Embryonic facial prominence (tissue), 1 donor: Measurements from ENCODE around the gene ZBED4.
"Not testable (repeated sequence)": the region's sequence is repeated elsewhere in the genome, so short reads cannot be mapped to it uniquely, and the experiment has no call there.

Experiments used
- DNase-seq: peaks from one replicate; pipeline ENCODE4 v3.0.0-alpha.2; 2016; ENCODE audit errors: extremely low spot score

ZBED4 gene, protein sequence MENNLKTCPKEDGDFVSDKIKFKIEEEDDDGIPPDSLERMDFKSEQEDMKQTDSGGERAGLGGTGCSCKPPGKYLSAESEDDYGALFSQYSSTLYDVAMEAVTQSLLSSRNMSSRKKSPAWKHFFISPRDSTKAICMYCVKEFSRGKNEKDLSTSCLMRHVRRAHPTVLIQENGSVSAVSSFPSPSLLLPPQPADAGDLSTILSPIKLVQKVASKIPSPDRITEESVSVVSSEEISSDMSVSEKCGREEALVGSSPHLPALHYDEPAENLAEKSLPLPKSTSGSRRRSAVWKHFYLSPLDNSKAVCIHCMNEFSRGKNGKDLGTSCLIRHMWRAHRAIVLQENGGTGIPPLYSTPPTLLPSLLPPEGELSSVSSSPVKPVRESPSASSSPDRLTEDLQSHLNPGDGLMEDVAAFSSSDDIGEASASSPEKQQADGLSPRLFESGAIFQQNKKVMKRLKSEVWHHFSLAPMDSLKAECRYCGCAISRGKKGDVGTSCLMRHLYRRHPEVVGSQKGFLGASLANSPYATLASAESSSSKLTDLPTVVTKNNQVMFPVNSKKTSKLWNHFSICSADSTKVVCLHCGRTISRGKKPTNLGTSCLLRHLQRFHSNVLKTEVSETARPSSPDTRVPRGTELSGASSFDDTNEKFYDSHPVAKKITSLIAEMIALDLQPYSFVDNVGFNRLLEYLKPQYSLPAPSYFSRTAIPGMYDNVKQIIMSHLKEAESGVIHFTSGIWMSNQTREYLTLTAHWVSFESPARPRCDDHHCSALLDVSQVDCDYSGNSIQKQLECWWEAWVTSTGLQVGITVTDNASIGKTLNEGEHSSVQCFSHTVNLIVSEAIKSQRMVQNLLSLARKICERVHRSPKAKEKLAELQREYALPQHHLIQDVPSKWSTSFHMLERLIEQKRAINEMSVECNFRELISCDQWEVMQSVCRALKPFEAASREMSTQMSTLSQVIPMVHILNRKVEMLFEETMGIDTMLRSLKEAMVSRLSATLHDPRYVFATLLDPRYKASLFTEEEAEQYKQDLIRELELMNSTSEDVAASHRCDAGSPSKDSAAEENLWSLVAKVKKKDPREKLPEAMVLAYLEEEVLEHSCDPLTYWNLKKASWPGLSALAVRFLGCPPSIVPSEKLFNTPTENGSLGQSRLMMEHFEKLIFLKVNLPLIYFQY

DNA sequence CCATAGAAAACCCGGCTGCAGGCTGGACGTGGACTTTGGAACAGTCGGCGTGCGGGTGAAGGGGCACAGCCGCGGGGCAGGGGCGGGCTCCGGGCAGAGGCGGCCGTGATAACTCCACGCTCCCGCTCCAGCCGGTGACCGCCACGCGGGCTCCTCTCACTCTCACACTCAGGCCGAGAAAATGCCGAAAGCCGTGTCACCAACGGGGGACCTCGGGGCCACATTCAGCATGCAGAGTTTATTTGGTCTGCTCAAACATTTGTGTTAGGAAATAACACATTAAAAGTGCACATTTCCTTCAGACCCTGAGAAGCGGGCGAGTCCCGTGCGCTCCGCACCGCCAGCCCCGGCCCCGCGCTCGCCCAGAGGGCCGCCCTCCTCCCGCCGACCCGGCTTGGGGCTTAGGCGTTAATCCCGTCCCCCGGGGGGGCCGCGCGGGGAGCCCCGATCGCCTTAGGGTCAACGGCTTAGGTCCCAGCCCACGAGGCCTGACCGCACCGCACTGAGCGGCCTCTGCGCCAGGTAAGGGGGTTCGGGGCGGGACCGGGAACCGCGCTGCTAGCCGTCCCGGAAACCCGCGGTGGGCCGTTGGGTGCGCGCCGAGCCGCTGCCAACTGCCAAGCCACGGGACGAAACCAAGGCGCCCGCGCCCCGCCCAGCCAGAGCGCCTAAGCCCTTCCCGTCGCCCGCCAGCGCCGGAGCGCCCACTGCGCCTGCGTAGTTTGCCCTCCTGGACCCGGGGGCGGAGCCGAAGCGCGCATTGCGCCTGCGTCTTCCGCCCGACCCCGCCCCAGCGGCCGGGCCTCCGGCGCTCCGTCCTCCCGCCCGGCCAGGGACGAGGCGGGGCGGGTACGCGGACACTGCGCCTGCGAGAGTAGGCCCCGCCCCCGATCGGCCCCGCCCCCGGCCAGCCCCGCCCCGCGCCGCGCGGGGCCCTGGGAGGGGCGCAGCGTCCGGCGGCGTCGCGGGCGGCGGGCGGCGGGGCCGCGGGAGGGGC, at the start of gene ZBED4:
TSS of gene ZBED4 (plus strand) at position 947 of the 997 bp plus-strand sequence. CDS start 29,819 bp downstream, outside the sequence.
- DNase-seq = peak; percentile 86

DNA sequence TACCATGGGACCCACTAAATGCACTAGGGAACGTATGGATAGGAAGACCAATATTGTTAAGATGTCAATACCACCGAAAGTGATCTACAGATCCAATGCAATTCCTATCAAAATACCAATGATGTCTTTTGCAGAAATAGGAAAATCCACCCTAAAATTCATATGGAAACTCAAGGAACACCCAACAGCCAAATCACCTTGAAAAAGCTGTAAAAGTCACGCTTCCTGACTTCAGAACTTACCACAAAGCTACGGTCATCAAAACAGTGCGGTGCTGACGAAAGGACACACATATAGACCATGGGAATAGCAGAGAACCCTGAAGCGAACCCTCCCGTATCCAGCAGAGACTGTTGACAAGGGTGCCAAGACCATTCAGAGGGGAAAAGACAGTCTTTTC, 46.5 kb upstream of the ZBED4 start:
- DNase-seq = no peak

DNA sequence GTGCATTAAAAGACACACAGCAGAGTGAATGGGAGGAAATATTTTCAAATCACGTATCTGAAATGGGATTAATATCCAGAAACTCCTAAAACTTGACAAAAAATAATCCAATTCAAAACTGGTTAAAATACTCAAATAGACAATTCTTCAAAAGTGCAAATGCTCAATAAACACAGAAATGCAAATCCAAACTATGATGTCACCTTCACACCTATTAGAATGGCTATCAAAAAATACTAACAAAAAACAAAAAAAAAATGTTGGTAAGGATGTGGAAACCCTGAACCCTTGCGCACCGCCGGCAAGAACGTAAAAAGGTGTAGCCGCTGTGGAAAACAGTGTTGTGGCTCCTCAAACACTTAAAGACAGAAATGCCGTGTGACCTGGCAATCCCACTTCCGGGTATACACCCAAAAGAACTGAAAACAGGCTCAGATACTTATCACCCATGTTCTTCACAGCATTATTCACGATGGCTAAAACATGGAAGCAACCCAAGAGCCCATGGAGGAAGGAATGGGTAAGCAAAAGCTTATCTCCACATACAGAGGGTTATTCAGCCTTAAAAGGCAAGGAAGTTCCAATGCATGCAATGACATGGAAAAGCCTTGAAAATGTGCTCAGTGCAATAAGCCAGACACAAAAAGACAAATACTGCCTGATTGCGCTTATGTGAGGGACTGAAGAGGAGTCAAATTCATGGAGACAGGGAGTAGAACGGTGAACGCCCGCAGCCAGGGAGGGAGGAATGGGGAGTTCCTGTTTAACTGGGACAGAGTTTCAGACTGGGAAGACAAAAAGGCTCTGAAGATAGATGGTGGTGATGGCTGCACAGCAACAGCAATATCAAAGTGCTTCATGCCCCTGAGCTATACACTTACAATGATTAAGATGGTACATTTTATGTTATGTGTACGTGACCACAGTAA, 45.6 kb upstream of the ZBED4 start:
- no peak for DNase-seq

DNA sequence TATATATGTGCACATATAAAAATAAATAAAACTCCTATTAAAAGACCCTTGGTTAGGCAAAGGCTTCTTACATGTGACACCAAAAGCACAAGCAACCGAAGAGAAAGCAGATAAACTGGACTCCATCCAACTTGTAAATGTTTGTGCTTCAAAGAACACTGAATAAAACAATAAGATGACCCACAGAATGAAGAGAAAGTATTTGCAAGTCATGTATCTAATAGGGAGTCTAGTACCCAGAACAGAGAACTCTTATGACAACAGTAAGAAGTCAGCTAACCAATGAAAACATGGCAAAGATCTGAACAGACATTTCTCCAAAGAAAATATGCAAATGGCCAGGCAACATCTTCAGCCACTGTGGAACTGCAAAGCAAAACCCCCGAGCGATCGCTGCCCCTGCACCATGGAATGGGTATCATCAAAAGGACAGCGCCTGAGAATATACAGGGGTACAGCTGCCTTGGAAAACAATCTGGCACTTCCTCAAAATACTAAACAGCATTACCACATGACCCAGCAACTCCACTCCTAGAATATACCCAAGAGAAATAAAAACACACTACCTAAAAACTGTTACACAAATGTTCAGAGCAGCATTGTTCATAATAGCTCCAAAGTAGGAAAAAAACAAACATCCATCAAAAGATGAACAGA, 43.2 kb upstream of the ZBED4 start:
- DNase-seq = no peak

DNA sequence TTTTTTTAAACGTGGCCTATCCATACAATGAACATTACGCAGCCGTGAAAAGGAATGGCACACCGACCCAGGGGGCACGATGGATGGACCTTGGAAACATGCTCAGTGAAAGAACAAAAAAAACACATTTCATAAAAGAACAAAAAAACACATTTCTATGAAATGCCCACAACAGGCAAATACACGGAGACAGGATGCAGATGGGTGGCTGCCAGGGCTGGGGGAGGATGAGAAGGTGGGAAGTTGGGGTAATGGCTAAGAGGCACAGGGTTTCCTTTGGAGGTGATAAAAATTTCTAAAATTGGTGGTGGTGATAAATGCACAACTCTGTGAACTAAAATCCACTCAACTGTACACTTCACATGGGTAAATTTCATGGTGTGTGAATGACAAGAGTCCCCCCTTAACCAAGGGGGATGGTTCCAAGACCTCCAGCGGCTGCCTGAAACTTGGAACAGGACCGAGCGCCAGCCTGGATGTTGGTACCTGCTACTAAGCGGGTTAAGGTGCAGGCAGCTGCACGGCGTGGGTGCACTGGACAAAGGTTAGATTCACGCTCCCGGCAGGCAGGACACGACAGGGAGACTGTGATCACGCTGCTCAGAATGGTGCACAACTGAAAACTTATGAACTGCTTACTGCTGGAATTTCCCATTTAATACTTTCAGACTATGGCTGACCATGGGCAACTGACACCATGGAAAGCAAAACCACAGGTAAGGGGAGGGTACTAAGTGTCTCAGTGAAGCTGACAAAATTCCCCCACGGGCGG, 42.4 kb upstream of the ZBED4 start:
- DNase-seq = no peak

DNA sequence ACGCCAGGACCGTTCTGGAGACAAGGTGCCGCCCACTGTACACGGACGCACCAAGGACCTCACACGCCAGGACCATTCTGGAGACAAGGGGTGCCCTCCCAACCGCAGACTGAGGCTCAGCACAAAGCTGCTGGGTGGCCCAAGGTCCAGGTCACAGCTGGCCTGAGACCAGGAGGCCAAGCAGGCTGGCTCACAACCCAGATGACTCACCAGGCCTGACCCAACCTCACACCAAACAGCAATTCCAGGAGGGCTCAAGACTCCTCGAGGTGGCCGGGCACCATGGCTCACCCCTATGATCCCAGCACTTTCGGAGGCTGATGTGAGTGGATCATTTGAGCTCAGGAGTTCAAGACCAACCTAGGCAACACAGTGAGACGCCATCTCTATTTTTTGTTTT, 40.8 kb upstream of the ZBED4 start:
- DNase-seq = no peak

DNA sequence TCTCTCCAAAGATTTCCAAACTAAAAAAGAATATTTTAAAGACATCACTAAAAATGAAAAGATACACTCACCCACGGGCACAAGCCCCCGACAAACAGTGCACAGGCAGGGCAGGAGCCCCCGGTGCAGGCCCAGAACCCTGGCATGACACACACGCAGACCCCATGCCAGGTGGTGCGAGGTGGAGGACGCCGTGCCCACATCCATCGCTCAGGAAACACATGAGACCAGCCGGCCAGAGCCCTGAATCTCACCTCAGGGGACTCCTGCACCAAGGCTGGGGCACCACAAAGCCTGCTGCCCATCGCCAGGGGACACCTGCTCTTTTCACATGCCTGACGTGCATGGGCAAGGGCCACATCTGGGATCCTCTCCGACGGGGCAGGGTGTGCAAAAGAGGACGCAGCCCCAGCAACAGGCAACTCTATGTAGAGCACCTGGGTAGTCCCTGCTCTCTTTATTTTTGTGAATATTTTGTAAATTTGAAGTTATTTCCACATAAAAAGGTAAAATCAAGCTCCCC, 39.4 kb upstream of the ZBED4 start:
- no peak for DNase-seq

DNA sequence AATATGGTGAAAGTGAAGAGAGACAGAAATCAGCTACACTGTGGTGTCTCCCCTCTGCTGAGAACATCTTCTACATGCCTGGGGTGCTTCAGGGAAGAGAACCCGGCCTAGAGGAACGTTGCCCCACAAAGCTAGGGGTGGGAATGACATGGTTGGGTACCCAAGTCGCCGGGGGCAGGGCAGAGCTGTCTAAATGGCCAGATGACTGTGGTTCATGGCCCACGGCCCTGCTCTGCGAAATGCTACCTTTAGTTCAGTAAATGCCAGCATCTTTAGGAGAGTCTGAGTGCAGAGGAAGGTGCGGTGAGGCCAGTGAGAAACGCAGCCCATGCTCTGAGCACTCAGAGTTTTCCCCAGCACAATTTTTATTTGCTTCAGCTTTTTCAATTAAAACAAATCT, 38.8 kb upstream of the ZBED4 start:
- no peak for DNase-seq

DNA sequence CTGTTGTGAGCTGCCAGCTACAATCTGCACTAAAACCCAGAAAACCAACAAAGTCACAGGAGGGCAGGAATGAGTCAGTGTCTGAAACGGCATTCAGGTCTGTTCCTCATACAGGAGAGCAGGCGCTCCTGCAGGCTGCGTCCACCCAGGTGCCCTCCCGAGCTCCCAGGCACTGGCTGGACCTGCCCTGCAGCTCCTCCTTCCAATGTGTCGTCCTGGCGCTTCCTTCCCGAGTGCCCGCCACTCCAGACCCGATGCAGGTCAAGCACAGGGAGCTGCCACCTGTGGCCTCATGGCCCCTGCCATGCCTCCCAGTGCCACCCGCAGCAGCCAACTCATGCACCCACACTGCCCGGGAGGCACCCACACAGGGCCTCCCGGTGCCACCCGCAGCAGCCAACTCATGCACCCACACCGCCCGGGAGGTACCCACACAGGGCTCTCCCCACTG, 38.0 kb upstream of the ZBED4 start:
- DNase-seq = no peak

DNA sequence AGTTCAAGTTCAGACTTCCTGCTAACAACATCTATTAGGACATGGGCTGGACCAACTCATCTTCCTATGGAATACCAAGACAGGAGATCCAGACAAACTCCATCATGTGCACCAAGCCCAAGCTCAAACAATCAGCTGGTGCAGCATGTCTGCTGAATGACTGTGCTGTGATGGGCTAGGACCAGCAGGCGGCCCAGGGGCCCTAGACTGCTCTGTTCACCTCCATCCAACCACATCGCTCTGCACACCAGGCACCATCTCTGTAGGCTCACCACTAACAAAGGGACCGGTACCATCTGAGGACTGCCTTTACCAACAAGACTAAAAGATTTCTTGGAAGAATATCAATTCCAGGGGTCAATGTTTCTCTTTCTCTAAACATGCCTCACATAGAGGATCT, 36.3 kb upstream of the ZBED4 start:
- DNase-seq = no peak

DNA sequence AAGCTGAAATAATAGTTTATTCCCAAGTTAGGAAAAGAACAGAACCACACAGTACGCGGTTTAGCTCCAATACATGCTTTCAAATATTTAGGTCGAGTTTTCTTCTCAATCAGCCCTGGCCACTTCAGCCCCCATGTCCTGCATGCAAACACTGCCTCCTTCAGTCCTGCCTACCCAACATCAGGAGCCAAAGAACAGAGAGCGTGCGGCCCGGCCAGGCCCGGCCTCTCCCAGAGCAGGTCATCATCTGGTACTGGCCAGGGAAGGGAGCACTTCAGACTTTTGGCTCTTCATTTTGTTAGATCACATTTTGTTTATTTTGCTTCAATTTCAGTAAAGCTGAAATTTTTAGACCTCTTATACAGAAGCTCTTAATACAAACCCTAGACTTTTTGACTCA, 32.7 kb upstream of the ZBED4 start:
- DNase-seq = no peak

DNA sequence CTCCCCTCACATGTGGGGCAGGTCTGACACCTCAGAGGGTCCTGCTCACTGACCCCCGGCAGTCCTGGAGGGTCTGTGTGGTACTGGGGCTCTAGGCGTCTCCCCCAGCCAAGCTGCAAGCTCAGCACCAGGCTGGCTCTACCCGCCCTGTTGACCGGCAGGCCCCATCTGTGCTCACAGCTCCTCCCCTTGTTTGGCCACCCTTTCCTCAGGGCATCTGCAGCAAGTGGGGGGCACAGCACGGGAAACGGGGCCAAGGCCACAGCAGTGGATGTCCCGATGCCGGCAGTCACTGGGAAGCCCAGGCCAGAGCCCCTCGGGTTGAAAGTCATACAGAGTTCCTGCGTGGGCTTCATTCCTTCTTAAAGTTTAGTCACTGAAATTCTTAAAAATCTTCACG, 31.9 kb upstream of the ZBED4 start:
- DNase-seq = not testable (repeated sequence)

DNA sequence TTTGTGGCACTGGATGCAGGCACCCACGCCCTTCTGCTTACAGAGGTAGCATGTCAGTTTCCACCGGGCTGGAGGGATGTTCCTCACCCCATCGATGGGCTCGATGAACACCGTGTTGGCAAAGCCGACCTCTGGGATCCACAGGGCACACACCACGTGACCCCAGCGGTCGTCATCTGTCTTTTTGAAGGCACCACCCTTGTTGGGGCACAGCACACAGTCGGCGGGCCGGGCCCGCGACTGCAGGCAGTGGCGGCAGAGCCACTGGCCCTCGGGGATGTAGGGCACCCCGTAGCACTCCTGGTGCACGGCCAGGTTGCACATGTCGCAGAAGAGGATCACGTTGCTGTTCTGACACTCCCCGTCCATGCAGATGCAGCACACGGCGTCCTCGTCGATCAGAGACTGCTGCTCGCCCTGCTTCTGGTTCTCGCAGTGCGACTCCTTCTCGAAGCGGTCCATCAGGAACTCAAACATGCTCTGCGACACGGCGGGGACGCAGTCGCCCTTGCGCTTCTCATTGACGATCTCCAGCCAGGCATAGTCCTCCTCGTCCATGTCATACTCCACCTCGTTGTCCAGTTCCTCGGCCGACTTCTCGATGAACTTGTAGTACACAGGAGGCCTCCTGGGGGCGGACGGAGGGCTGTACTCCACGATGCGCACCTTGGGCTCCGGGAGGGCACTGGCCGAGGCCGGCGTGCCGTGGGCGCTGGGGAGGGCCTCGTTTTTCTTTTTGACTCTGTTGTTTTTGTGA, 30.2 kb upstream of the ZBED4 start:
- DNase-seq = no peak

DNA sequence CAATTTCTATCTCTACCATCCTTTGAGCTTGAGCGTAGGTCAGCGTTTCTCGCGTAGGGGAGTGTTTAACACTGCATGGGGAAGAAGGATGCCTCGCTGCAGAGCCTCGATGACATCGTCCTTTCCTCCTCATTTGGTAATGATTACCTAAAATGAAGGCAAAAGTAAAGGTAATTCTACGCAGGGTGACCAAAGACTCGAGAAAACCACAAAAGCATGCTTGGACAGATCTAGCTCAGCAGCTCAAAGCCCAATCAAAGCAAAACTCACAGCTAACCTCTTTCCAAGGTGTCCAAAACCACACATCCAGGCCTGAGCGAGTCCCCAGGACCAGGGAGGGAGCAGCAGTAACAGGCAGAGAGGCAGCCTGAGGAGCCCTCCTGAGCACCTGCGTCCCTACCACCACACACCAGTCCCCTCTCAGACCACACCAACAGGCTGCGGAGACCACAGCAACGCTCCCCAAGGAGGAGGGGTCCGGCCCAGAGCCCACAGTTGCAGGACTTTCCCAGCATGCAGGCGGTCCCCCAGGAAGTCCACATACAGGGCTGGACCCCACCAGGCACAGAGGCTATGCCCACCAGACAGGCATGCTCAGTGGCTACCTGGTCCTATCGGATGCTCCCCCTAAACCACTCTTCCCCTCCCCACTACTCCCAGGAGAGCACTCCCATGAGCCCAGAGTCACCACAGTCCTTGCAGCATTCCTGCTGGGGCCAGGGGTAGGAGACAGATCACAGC, 29.3 kb upstream of the ZBED4 start:
- no peak for DNase-seq

DNA sequence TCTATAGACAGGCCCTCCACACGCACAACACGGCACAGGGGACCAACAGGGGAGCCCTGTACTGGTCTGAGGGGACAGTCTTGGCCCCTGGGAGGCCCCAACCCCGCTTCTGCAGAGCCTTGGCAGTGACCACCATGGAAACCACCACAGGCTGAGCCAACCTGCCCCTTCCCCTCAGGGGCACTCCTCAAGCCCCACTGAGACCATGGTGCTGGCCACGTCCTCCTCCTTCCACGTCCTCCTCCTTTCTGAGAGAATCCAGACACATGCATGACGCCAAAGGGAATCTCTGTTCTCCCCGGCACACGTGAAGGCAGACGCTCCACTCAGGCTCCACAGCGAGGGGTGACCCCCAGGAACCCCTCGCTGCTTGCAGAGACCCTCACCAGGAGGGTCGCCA, 28.7 kb upstream of the ZBED4 start:
- no peak for DNase-seq

DNA sequence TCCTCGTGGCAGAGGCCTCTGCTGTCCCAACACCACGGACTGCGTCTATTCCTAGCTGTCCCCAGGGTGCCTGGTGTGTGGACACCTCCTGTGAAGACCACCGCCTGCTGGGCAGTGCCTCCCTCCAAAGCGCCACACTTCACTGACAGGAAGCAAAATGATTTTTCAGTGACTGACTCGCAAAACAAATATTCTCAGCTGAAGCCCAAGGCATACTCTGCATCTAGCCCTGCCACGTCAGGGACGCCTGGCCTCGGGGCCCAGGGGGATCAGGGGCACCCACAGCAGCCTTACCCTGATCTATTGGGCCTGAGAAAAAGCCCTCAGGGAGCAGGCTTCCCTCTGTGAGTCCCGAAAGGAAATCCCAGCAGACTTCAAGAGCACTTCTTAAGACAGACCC, 28.2 kb upstream of the ZBED4 start:
- no peak for DNase-seq
